22Rv1 (cell line): ENCODE results near the gene AKAP14.
A peak's percentile ranks its signal among the peaks of the same experiment; 100 is the strongest.

Source experiments
- ZFX ChIP-seq: fragments of 450-650 bp; IDR thresholded peaks from 2 replicates; pipeline ENCODE4 v1.6.1; 2017; ENCODE audit warnings: antibody characterized with exemption, borderline replicate concordance
- TF ChIP-seq, protein P1 (sequence below): fragments of 450-650 bp; IDR thresholded peaks from 2 replicates; pipeline ENCODE4 v1.5.1; 2017; ENCODE audit warnings: mild to moderate bottlenecking

GRCh38 chrX:119880552-119881437 is 14.9 kb upstream of the AKAP14 start:
- TF ChIP-seq, protein P1, sequence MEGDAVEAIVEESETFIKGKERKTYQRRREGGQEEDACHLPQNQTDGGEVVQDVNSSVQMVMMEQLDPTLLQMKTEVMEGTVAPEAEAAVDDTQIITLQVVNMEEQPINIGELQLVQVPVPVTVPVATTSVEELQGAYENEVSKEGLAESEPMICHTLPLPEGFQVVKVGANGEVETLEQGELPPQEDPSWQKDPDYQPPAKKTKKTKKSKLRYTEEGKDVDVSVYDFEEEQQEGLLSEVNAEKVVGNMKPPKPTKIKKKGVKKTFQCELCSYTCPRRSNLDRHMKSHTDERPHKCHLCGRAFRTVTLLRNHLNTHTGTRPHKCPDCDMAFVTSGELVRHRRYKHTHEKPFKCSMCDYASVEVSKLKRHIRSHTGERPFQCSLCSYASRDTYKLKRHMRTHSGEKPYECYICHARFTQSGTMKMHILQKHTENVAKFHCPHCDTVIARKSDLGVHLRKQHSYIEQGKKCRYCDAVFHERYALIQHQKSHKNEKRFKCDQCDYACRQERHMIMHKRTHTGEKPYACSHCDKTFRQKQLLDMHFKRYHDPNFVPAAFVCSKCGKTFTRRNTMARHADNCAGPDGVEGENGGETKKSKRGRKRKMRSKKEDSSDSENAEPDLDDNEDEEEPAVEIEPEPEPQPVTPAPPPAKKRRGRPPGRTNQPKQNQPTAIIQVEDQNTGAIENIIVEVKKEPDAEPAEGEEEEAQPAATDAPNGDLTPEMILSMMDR = peak; percentile 70
- TF ChIP-seq ZFX = no peak
